ACC112 (cell line): ENCODE measurements around the gene TM9SF2.
A peak's percentile ranks its signal among the peaks of the same experiment; 100 is the strongest.

ENCODE experiments used
- H2AFZ ChIP-seq: fragments of 200-600 bp; sonication (generic); one replicate; pipeline ENCODE4 v1.6.0; 2017; ENCODE audit warnings: antibody characterized with exemption, low read length; ENCODE audit not compliant: unreplicated experiment
- H3K27ac ChIP-seq: fragments of 200-600 bp; sonication (generic); 2 replicates; pipeline ENCODE4 v1.5.1; 2014; ENCODE audit warnings: low read depth, mild to moderate bottlenecking, antibody characterized with exemption, low read length, moderate library complexity
- H3K27me3 ChIP-seq: fragments of 200-600 bp; sonication (generic); 2 replicates; pipeline ENCODE4 v1.6.1; 2014; ENCODE audit warnings: mild to moderate bottlenecking, antibody characterized with exemption, low read length, moderate library complexity, mixed read lengths; ENCODE audit not compliant: insufficient read depth
- H3K36me3 ChIP-seq: fragments of 200-600 bp; sonication (generic); 2 replicates; pipeline ENCODE4 v1.6.1; 2016; ENCODE audit warnings: mild to moderate bottlenecking, antibody characterized with exemption, low read length, moderate library complexity, mixed read lengths; ENCODE audit not compliant: insufficient read depth
- H3K4me1 ChIP-seq: fragments of 200-600 bp; sonication (generic); one replicate; pipeline ENCODE4 v1.6.1; 2016; ENCODE audit warnings: low read length, mixed read lengths; ENCODE audit not compliant: insufficient read depth, unreplicated experiment, control insufficient read depth
- H3K4me3 ChIP-seq: fragments of 200-600 bp; sonication (generic); 2 replicates; pipeline ENCODE4 v1.5.1; 2014; ENCODE audit warnings: mild to moderate bottlenecking, low read depth, low read length
- H3K79me2 ChIP-seq: fragments of 200-600 bp; sonication (generic); one replicate; pipeline ENCODE4 v1.6.0; 2016; ENCODE audit warnings: low read length; ENCODE audit not compliant: control insufficient read depth, unreplicated experiment, insufficient read depth

Gene TM9SF2

DNA sequence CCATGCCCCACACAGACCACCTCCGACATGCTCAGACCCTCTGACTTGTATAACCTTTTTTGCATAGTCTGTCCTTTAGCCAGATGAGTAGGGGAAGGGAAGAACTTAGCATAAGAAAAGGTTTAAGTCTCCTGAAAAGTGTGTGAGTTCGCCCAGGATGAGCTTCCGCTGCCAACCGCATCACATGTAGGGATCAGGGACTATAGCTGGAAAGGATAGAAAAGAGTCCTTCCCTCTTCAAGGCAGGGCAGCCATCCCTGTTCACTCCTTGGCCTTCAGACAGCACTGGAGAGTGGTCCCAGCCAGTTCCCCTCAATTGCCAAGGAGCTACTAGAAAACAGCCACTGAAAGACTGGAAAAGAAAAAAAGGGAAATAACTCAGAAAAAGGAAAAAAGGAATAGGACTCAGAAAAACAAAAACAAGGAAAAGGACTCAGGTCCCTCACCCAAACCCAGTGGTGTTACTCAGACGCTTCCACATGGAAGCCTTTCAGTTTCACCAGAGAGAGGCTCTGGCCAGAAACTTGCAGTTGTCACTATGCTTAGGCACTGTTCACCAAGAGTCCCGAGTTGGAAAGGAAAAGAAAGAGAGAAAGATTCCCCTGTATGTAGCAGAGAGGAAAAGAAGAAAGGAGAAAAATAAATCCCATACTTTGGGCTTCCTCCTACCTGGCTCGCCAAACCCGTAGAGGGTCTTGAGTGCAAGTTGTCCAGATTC lies 5.6 kb upstream of the TM9SF2 start:
- Histone ChIP-seq H3K36me3 (no peaks in the 10 kb centered on the region), H3K79me2 (peaks cover 6% of the 10 kb centered on the region), H3K27me3 (no peaks in the 10 kb centered on the region), H3K27ac (peak overlapping the region; percentile 40), H3K4me1 (peaks cover 7% of the 10 kb centered on the region), H2AFZ (peak overlapping the region; percentile 98), H3K4me3 (peak overlapping the region; percentile 70)

GRCh38 chr13:99496184-99497142 lies 4.8 kb upstream of the TM9SF2 start:
- Histone ChIP-seq H3K4me1 (peaks cover 7% of the 10 kb centered on the region), H2AFZ (peak overlapping the region; percentile 98), H3K27me3 (no peaks in the 10 kb centered on the region), H3K4me3 (peak overlapping the region; percentile 70), H3K36me3 (no peaks in the 10 kb centered on the region), H3K79me2 (peaks cover 7% of the 10 kb centered on the region), H3K27ac (peak overlapping the region; percentile 40)

DNA sequence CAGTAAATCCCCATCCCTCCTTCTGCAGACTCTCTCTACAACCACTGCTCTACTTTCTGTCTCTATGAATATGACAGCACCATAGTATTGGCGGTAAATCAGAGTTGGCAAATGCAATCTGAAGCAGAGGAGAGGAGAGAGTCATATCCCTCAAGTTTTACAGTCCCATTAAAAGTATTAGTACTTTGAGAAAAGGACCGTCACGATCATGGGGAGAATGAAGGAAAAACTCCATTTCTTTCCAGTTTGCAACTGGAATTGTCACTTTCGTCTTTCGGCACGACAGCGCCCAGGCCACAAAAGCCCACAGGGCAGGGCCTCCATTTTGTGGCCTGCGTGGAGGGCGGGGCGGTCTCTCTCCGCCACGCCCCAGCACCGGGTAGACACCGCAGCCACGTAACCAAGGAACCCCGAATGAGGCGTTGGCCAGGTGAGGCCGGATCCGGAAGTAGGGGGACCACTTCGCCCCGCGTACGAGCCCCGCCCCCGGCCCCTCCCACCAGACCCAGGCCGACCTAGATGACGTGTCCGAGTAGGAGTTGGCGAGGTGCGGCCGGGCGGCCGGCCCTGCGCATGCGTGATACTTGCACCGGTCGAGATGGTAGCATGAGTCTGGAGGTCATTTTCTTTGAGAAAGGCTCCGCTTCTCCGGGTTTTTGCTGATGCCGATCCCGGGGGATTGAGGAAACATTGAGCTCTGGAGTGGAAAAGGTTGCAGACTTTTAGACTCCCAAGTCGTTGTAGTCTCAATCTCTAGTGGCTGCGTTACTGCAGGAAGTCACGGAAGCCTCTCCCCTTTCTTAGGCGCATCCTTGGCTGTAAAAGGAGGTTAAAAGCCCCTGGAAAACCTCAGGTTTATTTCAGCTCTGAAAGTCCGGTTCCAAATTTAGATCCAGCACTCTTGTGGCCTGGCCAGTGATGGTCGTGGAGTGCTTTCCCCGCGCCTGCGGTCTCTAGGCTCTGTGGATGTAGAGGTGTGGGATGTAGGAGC lies 2.8 kb upstream of the TM9SF2 start:
- no peaks in the 10 kb centered on the region for H3K27me3 ChIP-seq
- peaks cover 7% of the 10 kb centered on the region for H3K4me1 ChIP-seq
- H3K36me3 ChIP-seq = no peaks in the 10 kb centered on the region
- peak overlapping the region; percentile 61 for H3K27ac ChIP-seq
- peak overlapping the region; percentile 78 for H3K4me3 ChIP-seq
- peak overlapping the region; percentile 99 for H2AFZ ChIP-seq
- H3K79me2 ChIP-seq = peaks cover 26% of the 10 kb centered on the region

DNA sequence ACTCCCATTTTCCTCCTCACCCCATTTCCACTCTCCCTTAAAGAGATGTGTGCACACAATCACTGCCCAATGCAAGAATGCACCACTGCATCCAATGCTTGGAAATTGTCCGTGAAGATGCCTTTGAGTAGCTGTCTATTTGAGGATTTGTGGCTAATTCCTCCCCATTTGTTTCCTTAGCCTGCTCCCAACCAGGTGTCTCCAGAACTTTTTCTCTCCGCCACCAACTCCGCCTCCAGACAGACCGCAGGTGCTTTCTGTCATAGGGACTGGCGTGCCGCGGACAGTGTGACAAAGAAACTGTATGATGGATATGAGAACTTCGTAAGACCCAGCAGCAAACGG lies 461 bp upstream of the TM9SF2 start:
- H3K27me3 ChIP-seq = no peaks in the 10 kb centered on the region
- peak overlapping the region; percentile 96 for H2AFZ ChIP-seq
- H3K27ac ChIP-seq = no peak overlapping the region
- peaks cover 42% of the 10 kb centered on the region for H3K79me2 ChIP-seq
- peak overlapping the region; percentile 86 for H3K4me3 ChIP-seq
- no peaks in the 10 kb centered on the region for H3K36me3 ChIP-seq
- H3K4me1 ChIP-seq = peaks cover 14% of the 10 kb centered on the region

GRCh38 chr13:99501848-99502301 lies 603 bp downstream of the TM9SF2 start:
- H3K4me1 ChIP-seq = peaks cover 22% of the 10 kb centered on the region
- H3K27me3 ChIP-seq = no peaks in the 10 kb centered on the region

DNA sequence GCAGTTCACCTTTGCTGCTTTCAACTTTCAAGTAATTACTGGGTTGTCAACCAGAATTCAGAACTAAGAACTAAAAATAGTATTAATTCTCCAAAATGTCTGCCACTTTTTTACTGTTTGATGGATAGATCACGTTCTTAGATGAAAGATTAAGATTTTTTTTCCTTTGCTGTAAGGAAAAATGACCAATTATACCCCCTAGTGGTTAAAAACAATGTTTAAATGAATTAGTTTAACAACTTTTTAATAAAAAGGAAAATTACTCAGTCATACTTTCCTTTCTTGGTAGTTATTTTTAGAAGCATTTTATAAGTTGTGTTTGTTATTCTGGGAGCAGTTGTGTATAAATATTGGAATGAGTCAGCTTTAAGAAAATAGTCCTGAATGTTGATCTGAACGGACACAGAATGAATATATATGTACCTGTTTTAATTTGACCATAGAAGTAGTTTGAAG lies 4.6 kb downstream of the TM9SF2 start:
- Histone ChIP-seq H3K36me3 (peaks cover 19% of the 10 kb centered on the region), H2AFZ (peak overlapping the region; percentile 2), H3K27ac (peak overlapping the region; percentile 6; the same call in 1 of the 2 replicates), H3K27me3 (no peaks in the 10 kb centered on the region), H3K4me3 (no peak overlapping the region), H3K79me2 (peaks cover 88% of the 10 kb centered on the region), H3K4me1 (peaks cover 15% of the 10 kb centered on the region)

More at GRCh38 chr13:99501848-99502301, 603 bp downstream of the TM9SF2 start:
- H3K36me3 ChIP-seq = no peaks in the 10 kb centered on the region
- H2AFZ ChIP-seq = peak overlapping the region; percentile 84
- H3K79me2 ChIP-seq = peaks cover 51% of the 10 kb centered on the region
- H3K4me3 ChIP-seq = peak overlapping the region; percentile 86
- no peak overlapping the region for H3K27ac ChIP-seq

DNA sequence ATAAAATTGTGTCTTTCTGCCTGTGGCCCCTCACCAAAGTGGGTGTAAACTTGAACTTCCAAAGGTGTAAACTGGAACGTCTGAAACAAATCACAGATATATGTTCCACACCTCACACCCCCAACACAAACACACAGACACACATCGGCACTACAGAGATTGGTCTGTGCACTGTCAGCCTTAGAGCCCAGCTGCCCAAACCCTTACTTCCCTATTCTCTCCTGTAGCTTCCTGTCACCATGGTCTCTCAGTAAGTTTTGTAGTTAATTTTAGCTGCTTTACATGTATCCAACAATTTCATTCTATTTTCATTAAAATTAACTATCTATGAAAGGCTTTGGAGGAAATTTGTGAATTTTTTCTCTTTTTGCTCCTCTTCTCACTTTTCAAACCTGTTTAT lies 5.4 kb downstream of the TM9SF2 start:
- H3K27ac ChIP-seq = no peak overlapping the region
- H3K4me1 ChIP-seq = peaks cover 15% of the 10 kb centered on the region
- no peaks in the 10 kb centered on the region for H3K27me3 ChIP-seq
- no peak overlapping the region for H3K4me3 ChIP-seq
- peaks cover 93% of the 10 kb centered on the region for H3K79me2 ChIP-seq
- H3K36me3 ChIP-seq = peaks cover 19% of the 10 kb centered on the region
- no peak overlapping the region for H2AFZ ChIP-seq

- Histone ChIP-seq H3K36me3 (peaks cover 19% of the 10 kb centered on the region), H3K27me3 (no peaks in the 10 kb centered on the region), H2AFZ (no peak overlapping the region), H3K4me3 (no peak overlapping the region), H3K27ac (no peak overlapping the region), H3K4me1 (peaks cover 15% of the 10 kb centered on the region), H3K79me2 (peaks cover 93% of the 10 kb centered on the region)
These were observed 5.8 kb downstream of the TM9SF2 start for GRCh38 chr13:99507054-99507453.

- Histone ChIP-seq H3K36me3 (peaks cover 19% of the 10 kb centered on the region), H3K27ac (no peak overlapping the region), H3K4me3 (no peak overlapping the region), H3K4me1 (peaks cover 15% of the 10 kb centered on the region), H3K27me3 (no peaks in the 10 kb centered on the region), H3K79me2 (peaks cover 93% of the 10 kb centered on the region), H2AFZ (no peak overlapping the region)
These were observed 6.3 kb downstream of the TM9SF2 start for GRCh38 chr13:99507551-99507950.

DNA sequence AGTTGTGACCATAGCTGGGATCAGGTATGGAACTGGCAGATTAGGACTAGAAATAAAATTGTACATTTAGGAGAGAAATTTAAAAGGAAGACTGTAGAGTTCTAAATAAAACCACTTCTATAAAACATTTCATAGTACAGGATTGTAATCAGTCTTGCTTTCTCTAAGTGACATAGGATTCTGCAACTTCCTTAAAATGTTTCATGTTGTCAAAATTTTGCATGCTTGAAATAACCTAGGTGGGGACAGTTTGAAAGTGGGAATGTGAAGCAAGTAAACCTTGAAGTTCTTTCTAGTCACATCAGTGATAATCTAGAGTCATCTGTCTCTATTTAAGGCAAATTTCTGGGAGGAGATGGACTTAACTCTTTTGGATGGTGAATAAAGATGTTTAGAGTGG lies 6.7 kb downstream of the TM9SF2 start:
- H3K4me1 ChIP-seq = peaks cover 15% of the 10 kb centered on the region
- peaks cover 93% of the 10 kb centered on the region for H3K79me2 ChIP-seq
- peaks cover 19% of the 10 kb centered on the region for H3K36me3 ChIP-seq
- no peak overlapping the region for H3K4me3 ChIP-seq
- H3K27ac ChIP-seq = no peak overlapping the region
- no peaks in the 10 kb centered on the region for H3K27me3 ChIP-seq
- no peak overlapping the region for H2AFZ ChIP-seq
